Activated naive CD4-positive, alpha-beta T cell treated with anti-CD3 and anti-CD28 coated beads, Interleukin-2, amount 50 U/mL, for 72 hours (primary cell): ENCODE data around the gene PFKFB3. TPM values are rescaled to one million over a fixed set of nuclear protein-coding genes. Genes with fewer than 3 reads are reported as not detected.

Experiments
- ATAC-seq, 2 donors: fragments of 150-1000 bp; cut with Tn5 transposase; 2 replicates each; pipeline ENCODE4 v1.10.0; 2021; ENCODE audit warnings: mild to moderate bottlenecking in 2 of 2, moderate library complexity in 2 of 2
- DNase-seq, 2 donors: peaks; one replicate each; pipeline ENCODE4 v3.0.0; 2021 to 2022; ENCODE audit warnings: low spot score in 2 of 2
- H3K27ac Mint-ChIP-seq, 2 donors: one replicate each; pipeline ENCODE4 v1.8.0; 2022; ENCODE audit warnings: mild to moderate bottlenecking in 2 of 2, mixed read lengths in 2 of 2
- H3K36me3 Mint-ChIP-seq, 2 donors: one replicate each; pipeline ENCODE4 v1.8.0; 2022; ENCODE audit warnings: mixed read lengths in 2 of 2
- H3K9me3 Mint-ChIP-seq, 2 donors: one replicate each; pipeline ENCODE4 v1.8.0; 2022; ENCODE audit warnings: mixed read lengths in 2 of 2
- total RNA-seq, 2 donors: library from RNA; stranded (reverse); gene quantifications; one replicate each; pipeline ENCODE4 v1.2.3, GENCODE V29; 2022

The PFKFB3 gene
- total RNA-seq, 2 donors from 2014 or later: 77.0 to 181 TPM

- H3K9me3 Mint-ChIP-seq: no peaks in the 10 kb centered on the region
- peaks cover 13 to 37% of the 10 kb centered on the region in 2 donors for H3K36me3 Mint-ChIP-seq
- ATAC-seq (no peak), DNase-seq (no peak)
- H3K27ac Mint-ChIP-seq: peak overlapping the region in 1 of 2 donors; percentile 65
These were observed 6.1 kb downstream of the PFKFB3 start for GRCh38 chr10:6208799-6209235.

DNA sequence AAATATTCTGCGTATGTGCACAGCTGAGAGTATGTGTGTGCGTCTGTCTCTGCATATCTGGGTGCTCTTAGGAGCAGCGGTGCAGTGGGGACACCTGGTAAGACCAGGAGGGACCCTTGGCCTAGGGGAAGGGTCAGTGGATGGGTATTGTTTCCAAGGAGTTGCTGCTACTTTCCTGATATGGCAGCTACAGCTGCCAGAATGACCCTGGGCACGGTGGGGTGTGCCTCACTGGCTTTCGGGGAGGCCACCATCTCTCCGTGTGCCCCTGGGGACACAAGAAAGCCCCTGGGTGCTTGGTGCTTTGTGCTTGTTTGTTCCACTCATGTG, 8.6 kb downstream of the PFKFB3 start:
- no peak for DNase-seq
- H3K9me3 Mint-ChIP-seq: no peaks in the 10 kb centered on the region
- H3K36me3 Mint-ChIP-seq: peaks cover 10 to 34% of the 10 kb centered on the region in 2 donors
- H3K27ac Mint-ChIP-seq: peak overlapping the region; percentile 45 to 54
- no peak for ATAC-seq

- DNase-seq: no peak
- Mint-ChIP-seq H3K9me3 (no peaks in the 10 kb centered on the region), H3K36me3 (peaks cover 14 to 41% of the 10 kb centered on the region in 2 donors), H3K27ac (peak overlapping the region; percentile 54 to 77)
- ATAC-seq: no peak
These were observed 9.2 kb downstream of the PFKFB3 start for GRCh38 chr10:6211671-6212635.

DNA sequence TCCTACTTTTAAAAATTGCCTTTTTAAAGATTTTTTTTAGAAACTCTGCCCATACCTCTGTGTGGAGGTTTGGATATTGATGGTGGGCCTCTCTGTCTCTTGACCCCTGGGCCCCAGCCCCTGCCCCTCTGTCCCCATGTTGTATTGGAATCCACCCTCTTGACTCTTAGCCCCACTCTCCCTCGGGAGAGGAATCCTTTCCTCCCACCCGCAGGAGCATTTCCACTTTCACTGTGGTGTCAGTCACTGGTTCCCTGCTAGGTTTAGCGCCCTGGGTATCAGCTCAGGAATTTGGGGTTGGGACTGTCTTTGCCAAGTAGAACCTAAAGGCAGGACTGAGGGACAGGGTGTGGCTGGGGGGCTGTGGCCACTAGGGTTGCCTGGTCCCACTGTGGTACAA, 10.1 kb downstream of the PFKFB3 start:
- DNase-seq (no peak), ATAC-seq (no peak)
- H3K36me3 Mint-ChIP-seq: peaks cover 18 to 41% of the 10 kb centered on the region in 2 donors
- no peaks in the 10 kb centered on the region for H3K9me3 Mint-ChIP-seq
- H3K27ac Mint-ChIP-seq: no peak overlapping the region

GRCh38 chr10:6213257-6213905, 10.6 kb downstream of the PFKFB3 start:
- no peak for DNase-seq
- H3K36me3 Mint-ChIP-seq: peaks cover 18 to 40% of the 10 kb centered on the region in 2 donors

GRCh38 chr10:6213908-6214307, 11.2 kb downstream of the PFKFB3 start:
- Mint-ChIP-seq H3K9me3 (no peaks in the 10 kb centered on the region), H3K36me3 (peaks cover 18 to 45% of the 10 kb centered on the region in 2 donors), H3K27ac (no peak overlapping the region)
- ATAC-seq: no peak
- DNase-seq: no peak

More at GRCh38 chr10:6213257-6213905, 10.6 kb downstream of the PFKFB3 start:
- ATAC-seq: no peak
- H3K9me3 Mint-ChIP-seq: no peaks in the 10 kb centered on the region
- peak overlapping the region in 1 of 2 donors; percentile 87 for H3K27ac Mint-ChIP-seq

GRCh38 chr10:6214612-6215011, 11.9 kb downstream of the PFKFB3 start:
- ATAC-seq (no peak), DNase-seq (no peak)
- H3K9me3 Mint-ChIP-seq: no peaks in the 10 kb centered on the region
- H3K27ac Mint-ChIP-seq: no peak overlapping the region
- H3K36me3 Mint-ChIP-seq: peaks cover 18 to 50% of the 10 kb centered on the region in 2 donors

DNA sequence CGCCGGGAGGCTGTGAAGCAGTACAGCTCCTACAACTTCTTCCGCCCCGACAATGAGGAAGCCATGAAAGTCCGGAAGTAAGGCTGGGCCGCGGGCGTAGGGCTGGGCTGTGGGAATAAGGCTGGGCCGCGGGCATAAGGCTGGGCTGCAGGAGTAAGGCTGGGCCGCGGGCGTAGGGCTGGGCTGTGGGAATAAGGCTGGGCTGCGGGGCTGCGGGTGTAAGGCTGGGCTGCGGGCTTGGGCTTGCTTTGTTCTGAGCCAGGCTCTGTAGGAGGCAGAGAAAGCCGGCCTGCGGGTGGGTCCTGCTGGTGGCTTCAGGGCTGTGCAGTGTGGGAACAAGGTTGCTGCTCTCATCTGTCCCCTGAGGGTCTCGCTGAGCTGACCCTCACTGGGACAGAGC, 12.5 kb downstream of the PFKFB3 start:
- no peaks in the 10 kb centered on the region for H3K9me3 Mint-ChIP-seq
- peaks cover 18 to 56% of the 10 kb centered on the region in 2 donors for H3K36me3 Mint-ChIP-seq
- H3K27ac Mint-ChIP-seq: peak overlapping the region; percentile 9 to 28
- DNase-seq (no peak), ATAC-seq (no peak)

DNA sequence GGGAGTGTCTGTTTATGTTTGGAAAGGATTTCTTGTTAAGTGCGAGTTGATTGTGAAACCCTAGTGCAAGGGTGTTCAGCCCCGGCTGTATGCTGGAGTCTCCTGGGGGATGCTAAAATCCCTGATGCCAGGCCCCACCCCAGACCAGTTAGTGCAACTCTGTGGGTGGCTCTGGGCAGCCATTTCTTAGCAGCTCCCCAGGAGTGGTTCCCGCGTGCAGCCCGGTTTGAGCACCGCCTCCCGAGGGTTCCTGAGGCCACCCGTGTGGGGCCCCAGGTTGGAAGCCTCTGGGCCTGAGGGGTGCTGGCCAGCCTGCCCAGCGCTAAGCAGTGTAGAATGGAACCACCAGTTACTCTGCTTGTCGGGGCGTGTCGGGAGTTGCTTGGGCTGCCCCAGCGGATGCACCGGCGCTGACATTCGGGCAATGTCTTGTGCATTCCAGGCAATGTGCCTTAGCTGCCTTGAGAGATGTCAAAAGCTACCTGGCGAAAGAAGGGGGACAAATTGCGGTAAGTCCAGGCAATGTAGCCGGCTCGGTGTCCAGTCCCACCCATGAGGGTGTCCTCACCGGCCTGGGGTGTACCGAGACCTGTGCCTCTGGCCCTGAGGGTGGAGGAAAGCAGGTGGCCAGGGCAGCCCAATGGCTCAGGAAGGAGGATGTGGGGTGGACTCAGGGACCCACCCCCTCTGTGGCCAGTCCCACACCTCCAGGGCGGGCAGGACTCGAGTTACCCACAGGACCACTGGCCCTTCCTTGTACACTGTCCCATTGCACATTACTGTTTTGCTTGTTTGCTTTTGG, 13.2 kb downstream of the PFKFB3 start:
- H3K9me3 Mint-ChIP-seq: no peaks in the 10 kb centered on the region
- ATAC-seq: peak in 1 of 2 donors; percentile 10
- peaks cover 25 to 62% of the 10 kb centered on the region in 2 donors for H3K36me3 Mint-ChIP-seq
- peak overlapping the region; percentile 28 to 92 for H3K27ac Mint-ChIP-seq
- DNase-seq: no peak

- DNase-seq (no peak), ATAC-seq (no peak)
- H3K36me3 Mint-ChIP-seq: peaks cover 33 to 71% of the 10 kb centered on the region in 2 donors
- H3K9me3 Mint-ChIP-seq: no peaks in the 10 kb centered on the region
- H3K27ac Mint-ChIP-seq: no peak overlapping the region
These were observed 14.2 kb downstream of the PFKFB3 start for GRCh38 chr10:6216916-6217315.

DNA sequence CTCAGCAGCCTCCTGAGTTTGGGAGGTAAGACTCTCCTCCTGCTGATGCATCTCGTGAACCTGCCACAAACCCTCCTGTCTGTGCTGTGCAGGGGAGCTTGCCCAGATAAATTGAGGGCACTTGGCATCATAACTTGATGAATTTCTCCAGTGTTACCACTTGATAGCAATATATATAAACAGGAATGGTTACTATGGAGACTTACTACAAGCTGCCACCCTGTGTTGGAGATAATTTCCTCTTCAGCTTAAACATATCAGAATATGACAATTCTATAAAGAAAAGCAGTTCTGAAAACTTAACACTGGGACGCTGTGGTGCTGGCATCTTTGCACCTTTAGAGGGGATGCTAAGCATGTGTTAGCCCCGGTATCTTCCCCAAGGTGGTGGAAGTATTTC, 14.9 kb downstream of the PFKFB3 start:
- DNase-seq (no peak), ATAC-seq (no peak)
- Mint-ChIP-seq H3K9me3 (no peaks in the 10 kb centered on the region), H3K27ac (no peak overlapping the region), H3K36me3 (peaks cover 33 to 69% of the 10 kb centered on the region in 2 donors)

- Mint-ChIP-seq H3K9me3 (no peaks in the 10 kb centered on the region), H3K36me3 (peaks cover 32 to 60% of the 10 kb centered on the region in 2 donors), H3K27ac (peak overlapping the region; percentile 6 to 30)
- DNase-seq: no peak
- ATAC-seq: peak in 1 of 2 donors; percentile 16
These were observed 16.2 kb downstream of the PFKFB3 start for GRCh38 chr10:6218692-6219493.

GRCh38 chr10:6219494-6219836, 16.7 kb downstream of the PFKFB3 start:
- peaks cover 35 to 62% of the 10 kb centered on the region in 2 donors for H3K36me3 Mint-ChIP-seq
- no peak for ATAC-seq

GRCh38 chr10:6220418-6221191, 17.9 kb downstream of the PFKFB3 start:
- H3K27ac Mint-ChIP-seq: peak overlapping the region; percentile 14 to 60
- no peak for DNase-seq
- H3K9me3 Mint-ChIP-seq: no peaks in the 10 kb centered on the region
- ATAC-seq: no peak
- peaks cover 38 to 64% of the 10 kb centered on the region in 2 donors for H3K36me3 Mint-ChIP-seq

More at GRCh38 chr10:6219494-6219836, 16.7 kb downstream of the PFKFB3 start:
- Mint-ChIP-seq H3K9me3 (no peaks in the 10 kb centered on the region), H3K27ac (peak overlapping the region; percentile 6 to 30)
- no peak for DNase-seq

DNA sequence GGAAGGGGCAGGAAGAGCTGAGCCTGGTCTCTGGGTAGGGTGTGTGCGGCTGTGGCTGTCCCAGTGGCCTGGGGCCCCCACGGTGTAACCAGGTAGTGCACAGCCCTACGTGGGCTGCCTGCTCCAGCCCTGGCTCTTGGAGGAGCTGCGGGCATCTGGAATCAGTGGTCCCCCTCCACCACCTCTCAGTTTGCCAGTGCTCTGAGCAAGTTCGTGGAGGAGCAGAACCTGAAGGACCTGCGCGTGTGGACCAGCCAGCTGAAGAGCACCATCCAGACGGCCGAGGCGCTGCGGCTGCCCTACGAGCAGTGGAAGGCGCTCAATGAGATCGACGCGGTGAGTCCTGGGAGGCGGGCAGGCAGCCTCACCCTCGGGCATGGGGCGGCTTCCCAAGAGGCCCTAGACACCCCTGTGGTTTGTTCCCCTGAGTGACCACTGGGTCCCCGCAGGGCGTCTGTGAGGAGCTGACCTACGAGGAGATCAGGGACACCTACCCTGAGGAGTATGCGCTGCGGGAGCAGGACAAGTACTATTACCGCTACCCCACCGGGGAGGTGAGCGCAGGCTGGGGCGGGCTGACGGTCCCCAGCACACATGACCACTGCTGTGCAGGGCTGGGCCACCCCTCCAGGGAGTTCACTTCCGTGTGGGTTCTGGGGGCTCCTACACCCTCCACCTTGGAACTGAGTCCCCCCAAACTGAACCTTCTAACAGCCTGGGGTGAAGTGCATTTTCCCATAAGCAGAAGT, 18.6 kb downstream of the PFKFB3 start:
- ATAC-seq: peak in 1 of 2 donors; percentile 15
- Mint-ChIP-seq H3K9me3 (no peaks in the 10 kb centered on the region), H3K36me3 (peaks cover 44 to 69% of the 10 kb centered on the region in 2 donors)

More for the DNA sequence above, 18.6 kb downstream of the PFKFB3 start:
- H3K27ac Mint-ChIP-seq: peak overlapping the region; percentile 14 to 56
- no peak for DNase-seq
